B cell (primary cell): ENCODE results near the gene ITGB8.

ENCODE experiments used
- CTCF ChIP-seq: fragments of 200-600 bp; IDR thresholded peaks from one replicate; pipeline ENCODE4 v1.8.0; 2022; ENCODE audit warnings: antibody characterized with exemption, mild to moderate bottlenecking
- EZH2 ChIP-seq: IDR thresholded peaks from 2 replicates; pipeline ENCODE4 v1.6.1; 2012; ENCODE audit warnings: borderline replicate concordance, low read depth, mild to moderate bottlenecking, moderate library complexity, low read length; ENCODE audit not compliant: insufficient read depth, poor library complexity, severe bottlenecking

- TF ChIP-seq EZH2 (no peak), CTCF (no peak)
These were observed 107.5 kb downstream of the ITGB8 start for GRCh38 chr7:20438248-20438647.
